K562 (cell line): ENCODE data around the gene ADAP2. TPM values are rescaled to one million over a fixed set of nuclear protein-coding genes. Genes with fewer than 3 reads are reported as not detected.

Experiments used
- FOXJ2 ChIP-seq: fragments of 200-800 bp; sonication (Bioruptor generic); IDR thresholded peaks from 2 replicates; pipeline ENCODE4 v1.6.1; 2016; ENCODE audit warnings: missing genetic modification characterization, missing compliant biosample characterization
- HMG20B ChIP-seq: fragments of 250-450 bp; sonication (Bioruptor Pico); IDR thresholded peaks from 2 replicates; pipeline ENCODE4 v1.5.0; 2021; ENCODE audit warnings: mild to moderate bottlenecking
- NFE2 ChIP-seq: IDR thresholded peaks from 2 replicates; pipeline ENCODE4 v1.6.1; 2014; ENCODE audit warnings: antibody characterized with exemption, low read depth
- UBTF ChIP-seq, 2 experiments: IDR thresholded peaks; 2 replicates each; pipeline ENCODE4 v1.6.1; 2012; ENCODE audit warnings: improper control_type of control experiment in 2 of 2, low read depth in 2 of 2, low read length in 2 of 2, borderline replicate concordance in 1 of 2
- ZNF639 ChIP-seq, 2 experiments: fragments of 200-800 bp in 1 of 2; sonication (Bioruptor generic) in 1 of 2; sonication (generic) in 1 of 2; formaldehyde crosslinking in 1 of 2; IDR thresholded peaks in 1 of 2; conservative IDR thresholded peaks in 1 of 2; 2 replicates each; pipeline versions ENCODE4 v1.5.0 to v1.6.1; 2016 to 2020; ENCODE audit warnings: missing compliant biosample characterization in 1 of 2, missing genetic modification characterization in 1 of 2, missing genetic modification reagents in 1 of 2
- polyA plus RNA-seq, 8 experiments: library from polyadenylated mRNA; depleted of rRNA in 4 of 8; stranded (reverse) in 5 of 8; unstranded in 3 of 8; fragments of >200 nt; fragmentation: Nextera tagmentation in 2 of 8; fragmentation: Illumina TruSeq in 1 of 8; extraction: Ambion mirVana in 2 of 8; extraction: Trizol in 1 of 8; gene quantifications; 2 replicates each; pipeline versions ENCODE4 v1.2.1 to v1.2.3, GENCODE V29; 2011 to 2014; ENCODE audit warnings: inconsistent platforms in 1 of 8, missing spikeins in 1 of 8
- total RNA-seq, 7 experiments: library from RNA; depleted of rRNA in 6 of 7; stranded (reverse); fragments of >200 nt in 6 of 7; fragmentation: Illumina TruSeq in 2 of 7; extraction: Trizol in 2 of 7; gene quantifications; 2 replicates each; pipeline versions ENCODE4 v1.2.1 to v1.2.3, GENCODE V29; 2011 to 2021; ENCODE audit warnings: low replicate concordance in 1 of 7
- TF ChIP-seq, protein P1 (sequence below): fragments of 450-650 bp; IDR thresholded peaks from 2 replicates; pipeline ENCODE4 v1.6.1; 2014; ENCODE audit warnings: low read depth, mild to moderate bottlenecking, moderate library complexity, borderline replicate concordance
- TF ChIP-seq, protein P2 (sequence below), 2 experiments: fragments of 450-650 bp in 1 of 2; sonication (generic) in 1 of 2; formaldehyde crosslinking in 1 of 2; IDR thresholded peaks; 2 replicates each; pipeline versions ENCODE4 v1.7.1 to v1.9.0; 2016 to 2022; ENCODE audit warnings: inconsistent platforms in 1 of 2, mild to moderate bottlenecking in 1 of 2, missing genetic modification reagents in 1 of 2

The ADAP2 gene
- total and polyA plus RNA-seq, 9 of the 15 experiments (the other 6 are each of a cell fraction or from before 2014, with no cell fraction given) = 0.06 to 0.73 (median 0.23) TPM; not detected in 5

DNA sequence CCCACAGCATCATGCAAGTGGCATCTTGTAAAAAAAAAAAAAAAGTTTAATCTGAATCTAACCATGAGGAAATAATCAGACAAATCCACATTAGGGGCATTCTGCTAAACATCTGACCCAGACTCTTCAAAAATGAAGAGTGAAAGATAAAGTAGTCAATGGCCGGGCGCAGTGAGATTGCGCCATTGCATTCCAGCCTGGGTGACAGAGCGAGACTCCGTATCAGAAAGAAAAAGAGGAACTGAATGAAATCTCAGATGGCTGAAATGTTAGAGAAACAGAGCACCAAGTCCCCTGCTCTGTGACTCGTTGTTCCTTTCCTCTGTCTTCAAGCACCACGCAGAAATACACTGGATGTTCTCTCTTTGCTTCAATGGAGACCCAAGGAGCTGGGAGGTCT lies 36.4 kb downstream of the ADAP2 start (continued):
- TF ChIP-seq ZNF639 (CRISPR knock-in tag; conservative IDR thresholded peaks at IDR 0.05 in 1 of 2, IDR thresholded peaks at IDR 0.05 in 1 of 2) (no peak), HMG20B (CRISPR knock-in tag) (no peak), UBTF (IDR thresholded peaks at IDR 0.05; ENCODE audit: borderline replicate concordance in 1 of 2, low read depth in 2 of 2, low read length in 2 of 2) (no peak), FOXJ2 (tag) (no peak), NFE2 (0 out of 2 replicates have a peak, but pooled peaks have one; percentile 29)
- TF ChIP-seq, protein P1, sequence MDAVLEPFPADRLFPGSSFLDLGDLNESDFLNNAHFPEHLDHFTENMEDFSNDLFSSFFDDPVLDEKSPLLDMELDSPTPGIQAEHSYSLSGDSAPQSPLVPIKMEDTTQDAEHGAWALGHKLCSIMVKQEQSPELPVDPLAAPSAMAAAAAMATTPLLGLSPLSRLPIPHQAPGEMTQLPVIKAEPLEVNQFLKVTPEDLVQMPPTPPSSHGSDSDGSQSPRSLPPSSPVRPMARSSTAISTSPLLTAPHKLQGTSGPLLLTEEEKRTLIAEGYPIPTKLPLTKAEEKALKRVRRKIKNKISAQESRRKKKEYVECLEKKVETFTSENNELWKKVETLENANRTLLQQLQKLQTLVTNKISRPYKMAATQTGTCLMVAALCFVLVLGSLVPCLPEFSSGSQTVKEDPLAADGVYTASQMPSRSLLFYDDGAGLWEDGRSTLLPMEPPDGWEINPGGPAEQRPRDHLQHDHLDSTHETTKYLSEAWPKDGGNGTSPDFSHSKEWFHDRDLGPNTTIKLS = no peak
- TF ChIP-seq, protein P2, sequence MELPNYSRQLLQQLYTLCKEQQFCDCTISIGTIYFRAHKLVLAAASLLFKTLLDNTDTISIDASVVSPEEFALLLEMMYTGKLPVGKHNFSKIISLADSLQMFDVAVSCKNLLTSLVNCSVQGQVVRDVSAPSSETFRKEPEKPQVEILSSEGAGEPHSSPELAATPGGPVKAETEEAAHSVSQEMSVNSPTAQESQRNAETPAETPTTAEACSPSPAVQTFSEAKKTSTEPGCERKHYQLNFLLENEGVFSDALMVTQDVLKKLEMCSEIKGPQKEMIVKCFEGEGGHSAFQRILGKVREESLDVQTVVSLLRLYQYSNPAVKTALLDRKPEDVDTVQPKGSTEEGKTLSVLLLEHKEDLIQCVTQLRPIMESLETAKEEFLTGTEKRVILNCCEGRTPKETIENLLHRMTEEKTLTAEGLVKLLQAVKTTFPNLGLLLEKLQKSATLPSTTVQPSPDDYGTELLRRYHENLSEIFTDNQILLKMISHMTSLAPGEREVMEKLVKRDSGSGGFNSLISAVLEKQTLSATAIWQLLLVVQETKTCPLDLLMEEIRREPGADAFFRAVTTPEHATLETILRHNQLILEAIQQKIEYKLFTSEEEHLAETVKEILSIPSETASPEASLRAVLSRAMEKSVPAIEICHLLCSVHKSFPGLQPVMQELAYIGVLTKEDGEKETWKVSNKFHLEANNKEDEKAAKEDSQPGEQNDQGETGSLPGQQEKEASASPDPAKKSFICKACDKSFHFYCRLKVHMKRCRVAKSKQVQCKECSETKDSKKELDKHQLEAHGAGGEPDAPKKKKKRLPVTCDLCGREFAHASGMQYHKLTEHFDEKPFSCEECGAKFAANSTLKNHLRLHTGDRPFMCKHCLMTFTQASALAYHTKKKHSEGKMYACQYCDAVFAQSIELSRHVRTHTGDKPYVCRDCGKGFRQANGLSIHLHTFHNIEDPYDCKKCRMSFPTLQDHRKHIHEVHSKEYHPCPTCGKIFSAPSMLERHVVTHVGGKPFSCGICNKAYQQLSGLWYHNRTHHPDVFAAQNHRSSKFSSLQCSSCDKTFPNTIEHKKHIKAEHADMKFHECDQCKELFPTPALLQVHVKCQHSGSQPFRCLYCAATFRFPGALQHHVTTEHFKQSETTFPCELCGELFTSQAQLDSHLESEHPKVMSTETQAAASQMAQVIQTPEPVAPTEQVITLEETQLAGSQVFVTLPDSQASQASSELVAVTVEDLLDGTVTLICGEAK (IDR thresholded peaks at IDR 0.05) = no peak
- TF ChIP-seq, protein P2 (CRISPR knock-in tag; IDR thresholded peaks at IDR 0.05) = no peak
